Loucy (cell line): ENCODE results near the gene MBTPS2.

Experiments used
- H2AFZ ChIP-seq: fragments of 200-600 bp; sonication (generic); 2 replicates; pipeline ENCODE4 v1.6.0; 2016; ENCODE audit warnings: antibody characterized with exemption, mild to moderate bottlenecking, low read length, moderate library complexity
- H3F3A ChIP-seq: fragments of 200-600 bp; 2 replicates; pipeline ENCODE4 v1.6.0; 2016; ENCODE audit warnings: antibody characterized with exemption, low read depth, mild to moderate bottlenecking
- H3K27me3 ChIP-seq: fragments of 200-600 bp; sonication (generic); 2 replicates; pipeline ENCODE4 v1.6.1; 2014; ENCODE audit warnings: low read length, mild to moderate bottlenecking; ENCODE audit not compliant: insufficient read depth, poor library complexity, severe bottlenecking
- H3K36me3 ChIP-seq: fragments of 200-600 bp; sonication (generic); 2 replicates; pipeline ENCODE4 v1.6.1; 2016; ENCODE audit warnings: low read length; ENCODE audit not compliant: insufficient read depth
- H3K4me1 ChIP-seq: fragments of 200-600 bp; sonication (generic); 2 replicates; pipeline ENCODE4 v1.5.1; 2014; ENCODE audit warnings: low read length, mild to moderate bottlenecking; ENCODE audit not compliant: insufficient read depth, poor library complexity, severe bottlenecking
- H3K4me2 ChIP-seq: fragments of 200-600 bp; sonication (generic); 2 replicates; pipeline ENCODE4 v1.6.0; 2014; ENCODE audit warnings: antibody characterized with exemption, low read length, low read depth, mild to moderate bottlenecking; ENCODE audit not compliant: poor library complexity, severe bottlenecking
- H3K4me3 ChIP-seq: fragments of 200-600 bp; sonication (generic); 2 replicates; pipeline ENCODE4 v1.5.1; 2014; ENCODE audit warnings: low read length, mild to moderate bottlenecking, mixed read lengths; ENCODE audit not compliant: poor library complexity, severe bottlenecking
- H3K79me2 ChIP-seq: fragments of 200-600 bp; sonication (generic); 2 replicates; pipeline ENCODE4 v1.6.1; 2014; ENCODE audit warnings: low read length; ENCODE audit not compliant: insufficient read depth
- H3K9ac ChIP-seq: fragments of 200-600 bp; sonication (generic); 2 replicates; pipeline ENCODE4 v1.6.0; 2014; ENCODE audit warnings: mild to moderate bottlenecking, low read depth, low read length, moderate library complexity; ENCODE audit not compliant: poor library complexity, severe bottlenecking
- H3K9me2 ChIP-seq: fragments of 200-600 bp; sonication (generic); replicated peaks from 2 replicates; pipeline ENCODE4 v1.6.1; 2016; ENCODE audit warnings: low read depth, low read length, mixed read lengths
- H3K9me3 ChIP-seq: fragments of 200-600 bp; sonication (generic); 2 replicates; pipeline ENCODE4 v1.6.1; 2014; ENCODE audit warnings: mild to moderate bottlenecking, antibody characterized with exemption, low read length, low read depth; ENCODE audit not compliant: insufficient read depth
- H4K20me1 ChIP-seq: fragments of 200-600 bp; sonication (generic); 2 replicates; pipeline ENCODE4 v1.6.0; 2014; ENCODE audit warnings: antibody characterized with exemption, low read length, mild to moderate bottlenecking; ENCODE audit not compliant: insufficient read depth, poor library complexity, severe bottlenecking
- CTCF ChIP-seq: fragments of 200-600 bp; sonication (generic); conservative IDR thresholded peaks from 2 replicates; pipeline ENCODE4 v1.5.1; 2014; ENCODE audit warnings: mild to moderate bottlenecking, antibody characterized with exemption, low read length
- EZH2phosphoT487 ChIP-seq: fragments of 200-600 bp; IDR thresholded peaks from 2 replicates; pipeline ENCODE4 v1.6.1; 2018; ENCODE audit warnings: antibody characterized with exemption, mild to moderate bottlenecking, moderate library complexity, borderline replicate concordance

Gene MBTPS2

GRCh38 chrX:21847342-21847741 is 7.9 kb downstream of the MBTPS2 start:
- Histone ChIP-seq H3K9me3 (no peaks in the 10 kb centered on the region), H3K79me2 (no peaks in the 10 kb centered on the region), H3K4me2 (no peak overlapping the region), H3K9ac (no peak overlapping the region), H2AFZ (no peak overlapping the region), H3F3A (no peaks in the 10 kb centered on the region), H3K27me3 (no peaks in the 10 kb centered on the region), H3K4me3 (no peak overlapping the region), H4K20me1 (no peaks in the 10 kb centered on the region), H3K9me2 (no peaks in the 10 kb centered on the region), H3K4me1 (no peaks in the 10 kb centered on the region), H3K36me3 (0 out of 2 replicates have a peak, but pooled peaks cover 4% of the 10 kb centered on the region)
- TF ChIP-seq CTCF (no peak), EZH2phosphoT487 (no peak)

GRCh38 chrX:21853578-21853977 is 14.2 kb downstream of the MBTPS2 start:
- Histone ChIP-seq H3K27me3 (no peaks in the 10 kb centered on the region), H3K4me1 (no peaks in the 10 kb centered on the region), H3K9me2 (no peaks in the 10 kb centered on the region), H2AFZ (no peak overlapping the region), H3K4me2 (no peak overlapping the region), H3K36me3 (peaks cover 4% of the 10 kb centered on the region; the same call in 1 of the 2 replicates), H3F3A (no peaks in the 10 kb centered on the region), H3K79me2 (no peaks in the 10 kb centered on the region), H4K20me1 (no peaks in the 10 kb centered on the region), H3K9me3 (no peaks in the 10 kb centered on the region), H3K4me3 (no peak overlapping the region), H3K9ac (no peak overlapping the region)
- TF ChIP-seq CTCF (no peak), EZH2phosphoT487 (no peak)

DNA sequence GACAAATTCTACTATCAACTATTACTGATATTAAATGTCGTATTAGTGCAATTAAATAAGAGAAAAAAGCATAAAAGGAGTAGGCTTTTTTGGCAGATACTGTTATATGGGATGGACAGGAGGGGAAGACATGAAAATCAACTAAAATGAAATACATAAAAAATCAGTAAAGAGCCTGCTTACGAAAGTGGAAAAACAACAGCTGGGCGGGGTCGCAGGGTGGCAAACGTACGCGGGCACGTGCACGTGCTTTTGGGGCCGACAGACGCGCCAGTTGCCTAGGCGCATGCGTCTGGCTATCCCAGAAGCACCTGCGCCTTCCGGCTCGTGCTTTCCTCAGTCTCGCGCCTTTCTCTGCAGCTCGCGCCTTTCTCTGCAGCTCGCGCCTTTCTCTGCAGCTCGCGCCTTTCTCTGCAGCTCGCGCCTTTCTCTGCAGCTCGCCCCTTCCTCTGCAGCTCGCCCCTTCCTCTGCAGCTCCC is 16.6 kb downstream of the MBTPS2 start, which contains the start of gene YY2:
TSS of gene YY2 (plus strand) at position 51 of the 479 bp plus-strand sequence. CDS start 498 bp downstream, outside the sequence.
- no peaks in the 10 kb centered on the region for H3K4me1 ChIP-seq
- no peaks in the 10 kb centered on the region for H3K9me3 ChIP-seq
- no peak within 1 kb of the TSS for H3K9ac ChIP-seq
- no peaks in the 10 kb centered on the region for H3K27me3 ChIP-seq
- H4K20me1 ChIP-seq: no peaks in the 10 kb centered on the region
- no peaks in the 10 kb centered on the region for H3K9me2 ChIP-seq
- H3K79me2 ChIP-seq: no peaks in the 10 kb centered on the region
- H3K4me2 ChIP-seq: no peak within 1 kb of the TSS
- no peak within 1 kb of the TSS for H3K4me3 ChIP-seq
- no peaks in the 10 kb centered on the region for H3F3A ChIP-seq
- H2AFZ ChIP-seq: no peak within 1 kb of the TSS
- peaks cover 4% of the 10 kb centered on the region; the same call in 1 of the 2 replicates for H3K36me3 ChIP-seq
- no peak for TF ChIP-seq EZH2phosphoT487
- TF ChIP-seq CTCF: no peak
